8988T (cell line): Measurements from ENCODE around the gene ENO3.
A peak's percentile ranks its signal among the peaks of the same experiment; 100 is the strongest.
"Not testable (repeated sequence)": the region's sequence is repeated elsewhere in the genome, so short reads cannot be mapped to it uniquely, and the experiment has no call there.

Source experiments
- DNase-seq: peaks from one replicate; pipeline ENCODE4 v3.0.0; 2011

ENO3 gene

GRCh38 chr17:4950746-4951204, at the start of gene ENO3:
Gene ENO3, plus strand, starts transcription at chr17:4951119. Its CDS starts 711 bp downstream, at chr17:4951830.
- DNase-seq = no peak

DNA sequence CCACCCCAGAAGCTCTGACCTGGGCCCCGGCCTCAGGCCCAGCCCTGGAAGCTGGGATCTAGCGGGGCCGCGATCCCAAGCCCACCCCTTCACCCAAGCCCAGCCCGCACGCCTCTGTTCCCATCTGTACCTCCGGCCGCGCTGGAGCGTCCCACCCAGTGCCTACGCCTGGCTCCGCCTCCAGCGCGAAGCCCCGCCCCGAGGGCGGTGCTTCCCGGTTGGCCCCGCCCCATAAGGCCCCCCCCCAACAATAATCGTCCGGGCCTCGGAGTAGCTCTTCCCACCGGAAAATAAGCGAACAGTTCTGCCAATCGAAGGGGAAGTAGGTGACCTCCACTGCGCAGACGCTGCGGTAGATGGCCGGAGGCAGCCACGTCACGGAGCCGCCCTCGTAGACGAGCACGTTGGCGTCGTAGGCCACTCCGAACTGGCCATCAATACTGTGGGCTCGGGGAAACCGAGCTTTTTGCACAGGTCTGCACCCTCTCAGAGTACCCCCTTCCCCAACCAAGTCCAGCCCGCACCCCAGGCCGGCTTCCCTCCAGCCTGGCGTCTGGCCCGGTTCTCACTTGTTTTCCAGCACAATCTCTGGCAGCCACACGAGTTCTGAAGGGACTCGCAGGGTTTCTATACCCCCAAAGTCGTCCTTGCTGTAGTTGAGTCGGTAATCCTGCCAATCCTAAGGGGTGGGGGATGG, 49.1 kb upstream of the ENO3 start:
- no peak for DNase-seq

GRCh38 chr17:4902540-4902939, 48.4 kb upstream of the ENO3 start:
- DNase-seq = no peak

DNA sequence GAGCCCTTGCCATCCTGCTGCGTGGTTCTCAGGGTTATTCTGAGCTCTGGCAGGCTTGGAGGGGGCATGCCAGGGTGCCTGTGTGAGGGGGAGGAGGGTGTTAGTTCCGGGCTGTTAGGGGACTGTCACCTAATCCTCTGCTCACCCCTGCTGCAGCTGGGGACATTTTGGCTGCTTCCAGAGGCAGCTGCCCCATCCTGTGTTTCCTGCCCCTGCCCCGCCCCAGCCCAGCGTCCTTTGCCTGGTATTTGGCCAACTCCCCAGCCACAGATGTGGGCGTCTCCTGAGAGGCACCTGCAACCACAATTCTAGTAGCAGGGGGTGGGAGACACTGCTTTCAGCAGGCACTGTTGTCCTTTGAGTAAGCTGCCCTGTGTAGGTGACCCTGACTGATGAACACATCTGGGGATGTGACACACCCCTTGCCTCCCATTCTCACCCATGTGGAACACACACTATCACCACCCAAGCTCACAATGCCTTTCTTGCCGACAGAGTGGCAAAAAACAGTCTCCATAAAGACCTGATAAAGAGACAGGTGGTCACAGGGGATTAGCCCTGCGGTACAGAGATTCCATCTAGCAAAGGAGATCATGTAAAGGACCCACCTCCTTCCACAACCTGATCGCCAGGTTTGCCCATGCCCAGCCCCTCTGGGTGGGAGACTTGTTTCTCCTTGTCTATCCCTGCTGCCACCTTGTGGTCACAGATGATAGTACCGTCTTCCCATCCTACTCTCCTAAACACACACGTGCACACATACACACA, 47.7 kb upstream of the ENO3 start, which contains the start of gene CHRNE:
Gene CHRNE (minus strand): TSS at position 48 of the 768 bp plus-strand sequence. CDS start 35 bp downstream, at position 13.
- peak; percentile 40 for DNase-seq

DNA sequence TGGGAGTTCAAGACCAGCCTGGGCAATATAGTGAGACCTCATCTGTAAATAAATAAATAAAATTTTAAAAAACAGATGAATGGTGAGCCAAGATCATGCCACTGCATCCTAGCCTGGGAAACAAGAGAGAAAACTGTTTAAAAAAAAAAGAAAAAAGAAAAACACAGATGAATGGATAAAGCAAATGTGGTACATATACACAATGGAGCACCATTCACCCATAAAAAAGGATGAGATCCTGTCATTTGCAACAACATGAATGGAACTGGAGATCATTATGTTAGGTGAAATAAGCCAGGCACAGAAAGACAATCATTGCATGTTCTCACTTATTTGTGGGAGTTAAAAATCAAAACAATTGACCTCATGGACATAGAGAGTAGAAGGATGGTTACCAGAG, 44.3 kb upstream of the ENO3 start:
- DNase-seq = not testable (repeated sequence)

GRCh38 chr17:4908301-4908700, 42.6 kb upstream of the ENO3 start:
- DNase-seq = no peak

- peak; percentile 45 for DNase-seq
Measured at GRCh38 chr17:4908711-4909496, 42.0 kb upstream of the ENO3 start.

- no peak for DNase-seq
Measured at GRCh38 chr17:4913994-4914393, 36.9 kb upstream of the ENO3 start.

DNA sequence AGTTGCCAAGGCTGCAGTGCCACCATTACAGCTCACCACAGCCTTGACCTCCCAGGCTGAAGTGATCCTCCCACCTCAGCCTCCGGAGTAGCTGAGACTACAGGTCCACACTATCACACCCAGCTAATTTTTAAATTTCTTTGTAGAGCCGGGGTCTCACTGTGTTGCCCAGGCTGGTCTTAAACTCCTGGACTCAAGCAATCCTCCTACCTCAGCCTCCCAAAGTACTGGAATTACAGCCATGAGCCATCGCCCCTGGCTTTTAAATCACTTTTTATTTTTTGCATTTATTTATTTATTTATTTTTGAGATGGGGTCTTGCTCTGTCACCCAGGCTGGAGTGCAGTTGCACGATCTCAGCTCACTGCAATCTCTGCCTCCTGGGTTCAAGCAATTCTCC, 36.4 kb upstream of the ENO3 start:
- DNase-seq = not testable (repeated sequence)

- no peak for DNase-seq
Measured at GRCh38 chr17:4919511-4920047, 31.3 kb upstream of the ENO3 start.

GRCh38 chr17:4920351-4921048, 30.4 kb upstream of the ENO3 start:
- no peak for DNase-seq

DNA sequence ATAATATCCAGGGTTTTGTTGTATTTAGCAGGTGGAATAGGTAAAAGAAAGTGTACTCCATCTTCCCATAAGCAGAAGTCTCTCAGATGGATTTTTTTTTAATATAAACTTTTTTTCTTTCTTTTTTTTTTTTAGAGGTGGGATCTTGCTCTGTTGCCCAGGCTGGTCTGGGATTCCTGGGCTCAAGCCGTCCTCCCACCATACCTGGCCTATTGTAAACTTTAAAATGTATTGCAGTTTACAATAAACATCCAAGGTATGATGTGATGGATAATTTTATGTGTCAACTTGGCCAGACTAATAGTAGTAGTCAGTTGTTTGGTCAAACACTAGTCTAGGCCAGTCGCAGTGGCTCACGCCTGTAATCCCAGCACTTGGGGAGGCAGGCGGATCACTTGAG, 29.6 kb upstream of the ENO3 start:
- DNase-seq = no peak

DNA sequence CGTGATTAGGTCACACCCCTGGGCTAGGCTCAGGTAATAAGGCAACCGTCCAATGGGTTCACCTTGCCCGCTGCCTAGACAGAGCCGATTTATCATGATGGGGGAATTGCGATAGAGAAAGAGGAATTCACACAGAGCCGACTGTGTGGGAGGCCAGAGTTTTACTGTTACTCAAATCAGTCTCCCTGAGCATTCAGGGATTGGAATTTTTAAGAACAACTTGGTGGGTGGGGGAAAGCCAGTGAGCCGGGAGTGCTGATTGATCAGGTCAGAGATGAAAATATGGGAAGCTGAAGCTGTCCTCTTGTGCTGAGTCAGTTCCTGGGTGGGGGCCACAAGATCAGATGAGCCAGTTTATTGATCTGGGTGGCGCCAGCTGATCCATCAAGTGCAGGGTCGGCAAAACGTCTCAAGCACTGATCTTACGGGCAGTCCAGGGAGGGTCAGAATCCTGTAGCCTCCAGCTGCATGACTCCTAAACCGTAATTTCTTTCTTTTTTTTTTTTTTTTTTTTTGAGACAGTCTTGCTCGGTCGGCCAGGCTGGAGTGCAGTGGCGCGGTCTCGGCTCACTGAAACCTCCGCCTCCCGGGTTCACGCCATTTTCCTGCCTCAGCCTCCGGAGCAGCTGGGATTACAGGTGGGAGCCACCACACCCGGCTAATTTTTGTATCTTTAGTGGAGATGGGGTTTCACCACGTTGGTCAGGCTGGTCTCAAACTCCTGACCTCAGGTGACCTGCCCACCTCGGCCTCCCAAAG, 24.2 kb upstream of the ENO3 start:
- DNase-seq = not testable (repeated sequence)

- no peak for DNase-seq
Measured at GRCh38 chr17:4928881-4929280, 22.0 kb upstream of the ENO3 start.

DNA sequence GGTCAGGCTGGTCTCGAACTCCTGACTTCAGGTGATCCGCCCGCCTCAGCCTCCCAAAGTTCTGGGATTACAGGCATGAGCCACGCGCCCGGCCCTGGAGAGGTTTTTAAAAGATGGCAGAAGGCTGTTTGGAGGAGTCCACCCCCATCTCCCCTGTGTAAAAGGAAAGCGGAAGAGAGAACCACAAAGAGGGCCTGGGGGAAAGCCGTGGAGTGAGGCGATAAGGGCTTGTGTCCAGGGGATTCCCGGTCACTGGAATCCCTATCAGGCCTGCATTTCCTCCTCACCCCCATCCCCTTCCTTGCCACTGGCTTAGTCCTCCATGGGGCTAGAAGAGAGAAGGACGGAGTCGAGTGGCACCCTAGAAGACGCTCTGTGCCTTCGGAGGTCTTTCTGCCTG, 19.0 kb upstream of the ENO3 start, which contains the start of gene GP1BA:
Gene GP1BA (plus strand): TSS at position 315 of the 400 bp plus-strand sequence. CDS start 328 bp downstream, outside the sequence.
- no peak for DNase-seq

DNA sequence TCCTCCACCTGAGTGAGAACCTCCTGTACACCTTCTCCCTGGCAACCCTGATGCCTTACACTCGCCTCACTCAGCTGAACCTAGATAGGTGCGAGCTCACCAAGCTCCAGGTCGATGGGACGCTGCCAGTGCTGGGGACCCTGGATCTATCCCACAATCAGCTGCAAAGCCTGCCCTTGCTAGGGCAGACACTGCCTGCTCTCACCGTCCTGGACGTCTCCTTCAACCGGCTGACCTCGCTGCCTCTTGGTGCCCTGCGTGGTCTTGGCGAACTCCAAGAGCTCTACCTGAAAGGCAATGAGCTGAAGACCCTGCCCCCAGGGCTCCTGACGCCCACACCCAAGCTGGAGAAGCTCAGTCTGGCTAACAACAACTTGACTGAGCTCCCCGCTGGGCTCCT, 18.2 kb upstream of the ENO3 start:
- no peak for DNase-seq

GRCh38 chr17:4933646-4934045, 17.3 kb upstream of the ENO3 start:
- no peak for DNase-seq

DNA sequence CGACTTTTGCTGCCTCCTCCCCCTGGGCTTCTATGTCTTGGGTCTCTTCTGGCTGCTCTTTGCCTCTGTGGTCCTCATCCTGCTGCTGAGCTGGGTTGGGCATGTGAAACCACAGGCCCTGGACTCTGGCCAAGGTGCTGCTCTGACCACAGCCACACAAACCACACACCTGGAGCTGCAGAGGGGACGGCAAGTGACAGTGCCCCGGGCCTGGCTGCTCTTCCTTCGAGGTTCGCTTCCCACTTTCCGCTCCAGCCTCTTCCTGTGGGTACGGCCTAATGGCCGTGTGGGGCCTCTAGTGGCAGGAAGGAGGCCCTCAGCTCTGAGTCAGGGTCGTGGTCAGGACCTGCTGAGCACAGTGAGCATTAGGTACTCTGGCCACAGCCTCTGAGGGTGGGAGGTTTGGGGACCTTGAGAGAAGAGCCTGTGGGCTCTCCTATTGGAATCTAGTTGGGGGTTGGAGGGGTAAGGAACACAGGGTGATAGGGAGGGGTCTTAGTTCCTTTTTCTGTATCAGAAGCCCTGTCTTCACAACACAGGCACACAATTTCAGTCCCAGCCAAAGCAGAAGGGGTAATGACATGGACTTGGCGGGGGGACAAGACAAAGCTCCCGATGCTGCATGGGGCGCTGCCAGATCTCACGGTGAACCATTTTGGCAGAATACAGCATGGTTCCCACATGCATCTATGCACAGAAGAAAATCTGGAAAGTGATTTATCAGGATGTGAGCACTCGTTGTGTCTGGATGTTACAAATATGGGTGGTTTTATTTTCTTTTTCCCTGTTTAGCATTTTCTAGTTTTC, 16.5 kb upstream of the ENO3 start:
- DNase-seq = no peak

DNA sequence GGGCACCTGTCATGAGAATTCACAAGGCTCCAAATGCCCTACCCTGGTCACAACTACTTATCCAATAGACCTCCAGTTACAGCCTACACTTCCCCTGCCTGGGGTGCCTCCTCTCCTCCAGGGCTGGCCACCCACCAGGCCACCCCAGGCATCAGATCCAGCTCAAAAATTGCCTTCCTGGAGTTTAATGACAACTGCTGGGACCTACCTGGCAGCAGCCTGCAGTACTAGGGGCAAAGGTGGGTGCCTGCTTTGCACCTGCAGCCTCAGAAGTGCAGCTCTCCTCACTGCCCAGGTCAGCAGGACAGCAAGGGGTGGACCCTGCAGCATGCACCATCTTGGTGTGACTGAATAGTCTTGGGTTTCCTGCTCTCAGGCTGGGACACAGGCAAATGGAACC, 15.3 kb upstream of the ENO3 start:
- no peak for DNase-seq

GRCh38 chr17:4936436-4936835, 14.5 kb upstream of the ENO3 start:
- DNase-seq = no peak

DNA sequence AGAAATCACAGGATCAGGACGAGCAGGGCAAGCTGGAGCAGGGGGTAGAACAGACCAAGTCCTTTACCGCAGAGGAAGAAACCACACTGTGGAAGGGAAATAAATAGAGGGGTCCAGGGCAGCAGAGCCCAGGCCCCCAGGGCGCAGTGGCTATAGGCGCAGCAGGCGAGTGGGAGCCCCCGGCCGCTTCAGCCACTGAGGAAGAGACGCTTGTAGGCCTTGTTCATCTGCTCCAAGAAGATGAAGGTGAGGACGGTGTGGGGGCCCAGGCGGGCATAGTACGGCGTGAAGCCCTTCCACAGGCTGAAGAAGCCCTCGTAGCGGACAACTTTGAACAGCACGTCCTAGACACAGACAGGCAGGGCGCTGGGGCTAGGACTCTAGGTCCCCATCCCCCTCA, 13.4 kb upstream of the ENO3 start:
- DNase-seq = no peak
